Bronchial epithelial cell (primary cell): ENCODE data around the gene PPP1R17. TPM values are rescaled to one million over a fixed set of nuclear protein-coding genes. Genes with fewer than 3 reads are reported as not detected.

Experiments
- DNase-seq: peaks from one replicate; pipeline ENCODE4 v3.0.0-alpha.2; 2010; ENCODE audit warnings: low read depth
- FAIRE-seq: peaks from 2 replicates; lab custom pipeline; 2011; peaks lifted over from hg19 to GRCh38; lab: Jason Lieb, UNC
- H3K27me3 ChIP-seq: 2 replicates; pipeline ENCODE4 v1.5.1; 2011; ENCODE audit warnings: low read length; ENCODE audit not compliant: control insufficient read depth, insufficient read depth
- H3K36me3 ChIP-seq: 2 replicates; pipeline ENCODE4 v1.5.1; 2011; ENCODE audit warnings: low read length; ENCODE audit not compliant: control insufficient read depth, insufficient read depth
- H3K4me3 ChIP-seq: 2 replicates; pipeline ENCODE4 v1.5.1; 2011; ENCODE audit warnings: mild to moderate bottlenecking, low read depth, low read length, control low read depth
- CTCF ChIP-seq: IDR thresholded peaks from 2 replicates; pipeline ENCODE4 v1.5.1; 2011; ENCODE audit warnings: mild to moderate bottlenecking, moderate library complexity, low read length, control low read depth, inconsistent platforms; ENCODE audit not compliant: insufficient read depth, severe bottlenecking
- total RNA-seq: library from RNA; depleted of rRNA; stranded (reverse); fragments of >200 nt; gene quantifications from 2 replicates; pipeline ENCODE4 v1.2.1, GENCODE V29; 2014

Gene PPP1R17
- total RNA-seq, 1 donor from 2014 or later: not detected

- H3K27me3 ChIP-seq: no peaks in the 10 kb centered on the region
- H3K4me3 ChIP-seq: no peak overlapping the region
- DNase-seq: no peak
- H3K36me3 ChIP-seq: no peaks in the 10 kb centered on the region
- FAIRE-seq: no peak
- no peak for TF ChIP-seq CTCF
Observed at GRCh38 chr7:31690935-31691334, 3.9 kb downstream of the PPP1R17 start.

GRCh38 chr7:31692451-31692850 is 5.4 kb downstream of the PPP1R17 start:
- DNase-seq: no peak
- H3K4me3 ChIP-seq: no peak overlapping the region
- H3K36me3 ChIP-seq: no peaks in the 10 kb centered on the region
- no peaks in the 10 kb centered on the region for H3K27me3 ChIP-seq
- no peak for TF ChIP-seq CTCF
- FAIRE-seq: no peak

GRCh38 chr7:31692871-31693270 is 5.9 kb downstream of the PPP1R17 start:
- TF ChIP-seq CTCF: no peak
- H3K27me3 ChIP-seq: no peaks in the 10 kb centered on the region
- DNase-seq: no peak
- no peaks in the 10 kb centered on the region for H3K36me3 ChIP-seq
- FAIRE-seq: no peak
- no peak overlapping the region for H3K4me3 ChIP-seq

GRCh38 chr7:31695859-31696614 is 9.0 kb downstream of the PPP1R17 start:
- Histone ChIP-seq H3K27me3 (no peaks in the 10 kb centered on the region), H3K36me3 (no peaks in the 10 kb centered on the region), H3K4me3 (no peak overlapping the region)
- FAIRE-seq (peak; percentile 52), DNase-seq (no peak)
- no peak for TF ChIP-seq CTCF

- Histone ChIP-seq H3K36me3 (no peaks in the 10 kb centered on the region), H3K27me3 (no peaks in the 10 kb centered on the region), H3K4me3 (no peak overlapping the region)
- FAIRE-seq (no peak), DNase-seq (no peak)
- TF ChIP-seq CTCF: no peak
Observed at GRCh38 chr7:31699050-31699449, 12.0 kb downstream of the PPP1R17 start.

- TF ChIP-seq CTCF: no peak
- Histone ChIP-seq H3K27me3 (no peaks in the 10 kb centered on the region), H3K4me3 (no peak overlapping the region), H3K36me3 (no peaks in the 10 kb centered on the region)
- no peak for FAIRE-seq
- no peak for DNase-seq
Observed at GRCh38 chr7:31702354-31702753, 15.3 kb downstream of the PPP1R17 start.
